Activated CD4-positive, alpha-beta T cell treated with anti-CD3 and anti-CD28 coated beads for 36 hours (primary cell): ENCODE measurements around the gene ACAN. TPM values are rescaled to one million over a fixed set of nuclear protein-coding genes. Genes with fewer than 3 reads are reported as not detected.
"Not testable (repeated sequence)": the region's sequence is repeated elsewhere in the genome, so short reads cannot be mapped to it uniquely, and the experiment has no call there.

Experiments used
- ATAC-seq: fragments of 200-7000 bp; cut with Tn5 transposase; one replicate; pipeline ENCODE4 v1.10.0; 2021; ENCODE audit warnings: mild to moderate bottlenecking, moderate library complexity
- CTCF ChIA-PET: fragments of 350-600 bp; sonication (Branson Sonifier 250); formaldehyde crosslinking; loops from one replicate; lab custom pipeline; 2021; ENCODE audit warnings: antibody characterized with exemption; lab: Charles Lee
- POLR2A ChIA-PET: fragments of 350-600 bp; sonication (Branson Sonifier 250); formaldehyde crosslinking; loops from one replicate; lab custom pipeline; 2021; ENCODE audit warnings: antibody characterized with exemption, inconsistent platforms; lab: Charles Lee
- DNase-seq: peaks from one replicate; pipeline ENCODE4 v3.0.0-alpha.2; 2020
- H3K27ac Mint-ChIP-seq: one replicate; pipeline ENCODE4 v1.8.0; 2021; ENCODE audit warnings: mixed read lengths
- H3K27me3 Mint-ChIP-seq: one replicate; pipeline ENCODE4 v1.8.0; 2021; ENCODE audit warnings: mixed read lengths
- H3K36me3 Mint-ChIP-seq: one replicate; pipeline ENCODE4 v1.8.0; 2021; ENCODE audit warnings: low read depth, mixed read lengths
- H3K4me1 Mint-ChIP-seq: one replicate; pipeline ENCODE4 v1.8.0; 2021; ENCODE audit warnings: mixed read lengths
- H3K4me3 Mint-ChIP-seq: one replicate; pipeline ENCODE4 v1.8.0; 2021; ENCODE audit warnings: mild to moderate bottlenecking, moderate library complexity, mixed read lengths
- H3K9me3 Mint-ChIP-seq: one replicate; pipeline ENCODE4 v1.8.0; 2021; ENCODE audit warnings: low read depth, mixed read lengths
- intact Hi-C, 2 experiments: fragments of 100-400 bp; cut with DNase I in 1 of 2; cut with micrococcal nuclease in 1 of 2; formaldehyde crosslinking; loops; one replicate each; pipeline versions ENCODE4 v1.14.2 to v1.15.1; 2022 to 2024; cut with DNase I, micrococcal nuclease
- total RNA-seq, 2 experiments: library from RNA; stranded (reverse); gene quantifications; one replicate each; pipeline ENCODE4 v1.2.3, GENCODE V29; 2021

The ACAN gene
- total RNA-seq, 2 experiments from 2014 or later, result not detected

- peaks cover 20% of the 10 kb centered on the region for H3K4me1 Mint-ChIP-seq
- ChIA-PET CTCF (interaction anchor here (0.7 to 1.7 kb wide), 2 partner anchors 16 to 232 kb away, joined by 4 to 8 read pairs; no protein-coding TSS in a partner anchor), POLR2A (interaction anchor here (0.6 kb wide), 1 partner anchor 133 kb away, joined by 3 read pairs; no protein-coding TSS in a partner anchor)
- H3K9me3 Mint-ChIP-seq, H3K4me3 Mint-ChIP-seq, intact Hi-C loops, H3K36me3 Mint-ChIP-seq, H3K27me3 Mint-ChIP-seq, H3K27ac Mint-ChIP-seq: not testable (repeated sequence)
- ATAC-seq, result peak; percentile 78
- DNase-seq, result peak; percentile 59
These were observed 117.7 kb downstream of the ACAN start for GRCh38 chr15:88920892-88921435.

Other genes starting within 250 kb of the ACAN start
- 10 to 100 TPM; 42.8 to 52.9 TPM for gene AEN, start 182.1 kb upstream of the ACAN start, total RNA-seq
- 100 to 1,000 TPM; 107 to 120 TPM for gene ISG20, start 164.4 kb upstream of the ACAN start, total RNA-seq
- gene HAPLN3, start 92.1 kb downstream of the ACAN start, total RNA-seq, result 10 to 100 TPM; 53.9 to 64.1 TPM
- gene MFGE8, start 109.9 kb downstream of the ACAN start, total RNA-seq, result 10 to 100 TPM; 17.0 to 18.6 TPM